ENCODE measurements around the gene NUP205. TPM values are rescaled to one million over a fixed set of nuclear protein-coding genes. Genes with fewer than 3 reads are reported as not detected.

NUP205 gene
- total RNA-seq, 3 donors from 2014 or later, result 32.5 to 38.9 (median 37.3) TPM

DNA sequence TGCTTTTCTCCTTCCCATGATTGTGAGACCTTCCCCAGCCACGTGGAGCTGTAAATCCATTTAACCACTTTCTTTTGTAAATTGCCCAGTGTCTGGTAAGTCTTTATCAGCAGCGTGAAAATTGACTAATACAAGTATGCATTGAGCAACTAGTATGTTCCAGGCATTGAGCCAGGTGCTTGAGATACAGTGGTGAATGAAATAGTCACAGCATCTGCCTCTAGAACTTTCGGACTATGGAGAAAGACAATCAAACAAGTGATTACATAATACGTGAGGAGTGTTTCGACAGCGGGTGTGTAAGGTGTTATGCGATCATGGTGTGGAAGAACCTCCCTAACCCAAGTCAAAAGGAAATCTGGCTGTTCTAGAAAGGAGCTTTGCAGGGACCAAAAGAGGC, 21.6 kb upstream of the NUP205 start:
- no peaks in the 10 kb centered on the region for H3K4me1 ChIP-seq (ENCODE audit: low read depth)
- ATAC-seq (no peak), DNase-seq (no peak)
- H3K36me3 ChIP-seq (ENCODE audit: low read depth), result no peaks in the 10 kb centered on the region
- TF ChIP-seq, protein P1, sequence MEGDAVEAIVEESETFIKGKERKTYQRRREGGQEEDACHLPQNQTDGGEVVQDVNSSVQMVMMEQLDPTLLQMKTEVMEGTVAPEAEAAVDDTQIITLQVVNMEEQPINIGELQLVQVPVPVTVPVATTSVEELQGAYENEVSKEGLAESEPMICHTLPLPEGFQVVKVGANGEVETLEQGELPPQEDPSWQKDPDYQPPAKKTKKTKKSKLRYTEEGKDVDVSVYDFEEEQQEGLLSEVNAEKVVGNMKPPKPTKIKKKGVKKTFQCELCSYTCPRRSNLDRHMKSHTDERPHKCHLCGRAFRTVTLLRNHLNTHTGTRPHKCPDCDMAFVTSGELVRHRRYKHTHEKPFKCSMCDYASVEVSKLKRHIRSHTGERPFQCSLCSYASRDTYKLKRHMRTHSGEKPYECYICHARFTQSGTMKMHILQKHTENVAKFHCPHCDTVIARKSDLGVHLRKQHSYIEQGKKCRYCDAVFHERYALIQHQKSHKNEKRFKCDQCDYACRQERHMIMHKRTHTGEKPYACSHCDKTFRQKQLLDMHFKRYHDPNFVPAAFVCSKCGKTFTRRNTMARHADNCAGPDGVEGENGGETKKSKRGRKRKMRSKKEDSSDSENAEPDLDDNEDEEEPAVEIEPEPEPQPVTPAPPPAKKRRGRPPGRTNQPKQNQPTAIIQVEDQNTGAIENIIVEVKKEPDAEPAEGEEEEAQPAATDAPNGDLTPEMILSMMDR (IDR thresholded peaks at IDR 0.05), result no peak
- no peak overlapping the region for H3K4me3 ChIP-seq
- H3K9me3 ChIP-seq, result no peaks in the 10 kb centered on the region
- intact Hi-C loops (cut with DNase I, micrococcal nuclease), result no loop called here

DNA sequence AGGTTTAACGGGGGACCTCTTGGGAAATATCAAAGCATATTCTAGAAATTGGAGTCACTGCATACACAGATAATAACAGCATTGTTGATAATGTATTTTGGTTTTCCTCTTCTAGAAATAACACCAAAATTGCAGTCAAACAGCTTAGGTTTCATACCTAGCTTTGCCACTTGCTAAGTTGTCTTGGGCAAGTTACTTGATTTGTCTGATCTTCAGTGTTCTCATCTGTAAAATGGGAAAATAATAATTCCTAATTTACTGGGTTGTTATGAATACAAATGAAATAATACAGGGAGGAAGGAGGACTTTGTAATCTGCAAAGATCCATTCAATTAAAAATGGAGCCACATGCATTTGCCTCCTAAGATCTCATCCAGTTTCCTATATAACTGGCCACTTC, 20.3 kb upstream of the NUP205 start:
- Histone ChIP-seq H3K4me1 (ENCODE audit: low read depth) (no peaks in the 10 kb centered on the region), H3K36me3 (ENCODE audit: low read depth) (no peaks in the 10 kb centered on the region), H3K9me3 (no peaks in the 10 kb centered on the region), H3K4me3 (no peak overlapping the region)
- DNase-seq (no peak), ATAC-seq (no peak)
- TF ChIP-seq, protein P1 (IDR thresholded peaks at IDR 0.05), result no peak
- intact Hi-C loops (cut with DNase I, micrococcal nuclease), result no loop called here

DNA sequence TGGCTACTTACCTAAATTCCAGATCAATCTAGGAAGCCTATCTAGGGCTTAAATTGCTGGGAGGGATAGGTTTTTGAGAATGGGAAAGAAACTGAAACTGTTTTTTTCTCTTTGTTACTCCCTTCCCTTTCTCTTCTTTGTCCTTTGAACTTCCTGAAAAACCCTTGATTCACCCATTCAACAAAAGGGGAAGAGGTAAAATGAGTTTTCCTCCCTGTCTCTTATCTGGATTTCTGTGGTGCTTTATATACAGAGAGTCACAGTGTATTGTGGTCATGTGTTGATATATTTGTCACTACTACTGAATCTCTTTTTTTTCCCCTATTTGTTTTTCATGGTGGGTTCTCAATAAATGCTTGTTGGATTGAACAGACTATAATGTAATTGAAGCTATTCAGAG, 19.8 kb upstream of the NUP205 start:
- Histone ChIP-seq H3K4me1 (ENCODE audit: low read depth) (no peaks in the 10 kb centered on the region), H3K36me3 (ENCODE audit: low read depth) (no peaks in the 10 kb centered on the region), H3K9me3 (no peaks in the 10 kb centered on the region), H3K4me3 (no peak overlapping the region)
- ATAC-seq (peak; percentile 34), DNase-seq (no peak)
- TF ChIP-seq, protein P1 (IDR thresholded peaks at IDR 0.05), result no peak
- intact Hi-C loops (cut with DNase I, micrococcal nuclease), result no loop called here

DNA sequence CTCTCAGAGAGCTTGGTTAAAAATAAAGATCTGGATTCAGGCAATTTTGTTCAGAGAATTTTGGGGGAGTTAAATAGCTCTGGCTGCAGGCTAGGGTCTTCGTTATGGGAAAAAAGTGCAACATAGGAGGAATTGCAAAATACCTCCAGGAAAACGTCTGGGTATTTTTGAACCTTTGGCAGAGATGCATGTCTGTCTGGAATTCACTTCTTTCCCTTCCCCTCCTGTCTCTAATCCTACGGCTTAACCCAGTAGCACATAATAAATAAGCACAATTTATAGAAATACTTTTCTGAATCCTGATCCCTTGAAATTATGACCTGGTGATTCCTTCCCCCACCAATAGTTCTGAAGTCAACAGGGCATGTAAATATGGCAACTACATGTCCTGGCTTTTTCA, 19.3 kb upstream of the NUP205 start:
- no peaks in the 10 kb centered on the region for H3K4me1 ChIP-seq (ENCODE audit: low read depth)
- DNase-seq (no peak), ATAC-seq (no peak)
- no peaks in the 10 kb centered on the region for H3K9me3 ChIP-seq
- intact Hi-C loops (cut with DNase I, micrococcal nuclease), result no loop called here
- TF ChIP-seq, protein P1 (IDR thresholded peaks at IDR 0.05), result no peak
- no peak overlapping the region for H3K4me3 ChIP-seq
- H3K36me3 ChIP-seq (ENCODE audit: low read depth), result no peaks in the 10 kb centered on the region

DNA sequence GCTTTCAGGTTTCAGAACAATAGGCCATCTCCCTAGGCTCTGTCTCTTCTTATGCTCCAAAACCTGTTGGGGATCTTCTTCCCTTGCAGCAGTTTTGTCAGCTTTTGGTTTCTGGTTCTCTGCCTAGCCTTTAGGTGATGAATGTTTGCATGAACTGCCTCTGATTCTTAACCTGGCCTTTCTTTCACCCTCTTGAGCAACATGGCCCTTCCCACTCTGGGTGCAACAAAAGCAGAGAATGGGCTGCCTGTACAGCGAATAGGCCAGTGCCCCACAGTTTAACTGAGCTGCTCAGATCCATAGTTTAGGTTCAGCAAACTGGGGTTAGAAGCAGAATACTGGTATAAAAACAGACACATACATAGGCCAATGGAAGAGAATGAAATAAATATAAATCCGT, 18.1 kb upstream of the NUP205 start:
- TF ChIP-seq, protein P1 (IDR thresholded peaks at IDR 0.05), result no peak
- intact Hi-C loops (cut with DNase I, micrococcal nuclease), result no loop called here
- Histone ChIP-seq H3K36me3 (ENCODE audit: low read depth) (no peaks in the 10 kb centered on the region), H3K4me3 (no peak overlapping the region), H3K9me3 (no peaks in the 10 kb centered on the region), H3K4me1 (ENCODE audit: low read depth) (no peaks in the 10 kb centered on the region)
- no peak for ATAC-seq
- no peak for DNase-seq

DNA sequence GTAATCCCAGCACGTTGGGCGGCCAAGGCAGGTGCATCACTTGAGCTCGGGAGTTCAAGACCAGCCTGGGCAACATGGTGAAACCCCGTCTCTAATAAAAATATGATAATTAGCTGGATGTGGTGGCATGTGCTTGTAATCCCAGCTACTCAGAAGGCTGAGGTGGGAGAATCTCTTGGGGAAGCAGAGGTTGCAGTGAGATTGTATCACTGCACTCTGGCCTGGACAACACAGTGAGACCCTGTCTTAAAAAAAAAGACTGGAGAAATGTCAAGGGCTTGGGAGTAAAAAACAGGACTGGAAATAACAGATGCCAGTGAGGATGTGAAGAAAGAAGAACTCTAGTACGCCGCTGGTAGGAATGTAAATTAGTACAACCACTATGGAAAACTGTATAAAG, 16.7 kb upstream of the NUP205 start:
- no peak for DNase-seq
- TF ChIP-seq, protein P1 (IDR thresholded peaks at IDR 0.05), result no peak
- no peak for ATAC-seq
- no peaks in the 10 kb centered on the region for H3K9me3 ChIP-seq
- intact Hi-C loops (cut with DNase I, micrococcal nuclease), result no loop called here
- H3K4me3 ChIP-seq, result no peak overlapping the region
- no peaks in the 10 kb centered on the region for H3K36me3 ChIP-seq (ENCODE audit: low read depth)
- H3K4me1 ChIP-seq (ENCODE audit: low read depth), result no peaks in the 10 kb centered on the region

All from mucosa of descending colon (tissue), 3 donors.